Measurements from ENCODE around the gene BIN1.

DNA sequence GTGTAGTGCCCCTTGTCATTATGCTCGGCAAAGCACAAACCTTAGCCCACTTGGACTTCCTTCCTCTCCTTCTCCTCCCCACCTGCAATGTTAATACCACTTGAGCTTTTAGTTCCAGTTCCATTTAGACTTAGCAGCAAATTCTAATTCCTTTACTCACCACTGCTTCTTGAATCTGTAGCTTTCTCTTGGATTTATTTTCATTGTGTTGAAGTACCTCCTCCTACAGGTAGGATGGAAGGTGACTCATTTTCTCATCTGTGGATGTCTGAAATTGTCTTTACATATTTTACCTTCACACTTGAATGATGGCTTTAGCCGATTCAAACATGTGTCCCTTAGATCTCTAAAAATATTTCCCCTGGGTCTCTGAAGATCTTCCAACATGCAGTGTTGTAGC lies 32.8 kb upstream of the BIN1 start:
- TF ChIP-seq, protein P1, sequence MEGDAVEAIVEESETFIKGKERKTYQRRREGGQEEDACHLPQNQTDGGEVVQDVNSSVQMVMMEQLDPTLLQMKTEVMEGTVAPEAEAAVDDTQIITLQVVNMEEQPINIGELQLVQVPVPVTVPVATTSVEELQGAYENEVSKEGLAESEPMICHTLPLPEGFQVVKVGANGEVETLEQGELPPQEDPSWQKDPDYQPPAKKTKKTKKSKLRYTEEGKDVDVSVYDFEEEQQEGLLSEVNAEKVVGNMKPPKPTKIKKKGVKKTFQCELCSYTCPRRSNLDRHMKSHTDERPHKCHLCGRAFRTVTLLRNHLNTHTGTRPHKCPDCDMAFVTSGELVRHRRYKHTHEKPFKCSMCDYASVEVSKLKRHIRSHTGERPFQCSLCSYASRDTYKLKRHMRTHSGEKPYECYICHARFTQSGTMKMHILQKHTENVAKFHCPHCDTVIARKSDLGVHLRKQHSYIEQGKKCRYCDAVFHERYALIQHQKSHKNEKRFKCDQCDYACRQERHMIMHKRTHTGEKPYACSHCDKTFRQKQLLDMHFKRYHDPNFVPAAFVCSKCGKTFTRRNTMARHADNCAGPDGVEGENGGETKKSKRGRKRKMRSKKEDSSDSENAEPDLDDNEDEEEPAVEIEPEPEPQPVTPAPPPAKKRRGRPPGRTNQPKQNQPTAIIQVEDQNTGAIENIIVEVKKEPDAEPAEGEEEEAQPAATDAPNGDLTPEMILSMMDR (conservative IDR thresholded peaks at IDR 0.05; ENCODE audit: low read depth, low read length): no peak
- TF ChIP-seq BHLHE40 (IDR thresholded peaks at IDR 0.05; ENCODE audit: low read depth, low read length): no peak

Data from IMR-90 (cell line).